H9 (cell line): ENCODE measurements around the gene SLC13A5. TPM values are rescaled to one million over a fixed set of nuclear protein-coding genes. Genes with fewer than 3 reads are reported as not detected.

ENCODE experiments used
- DNase-seq: peaks from one replicate; pipeline ENCODE4 v3.0.0-alpha.2; 2017
- H2AFZ ChIP-seq: one replicate; pipeline ENCODE4 v1.6.1; 2013; ENCODE audit warnings: mild to moderate bottlenecking, low read length, control low read depth, moderate library complexity
- H2AK5ac ChIP-seq: 2 replicates; pipeline ENCODE4 v1.6.1; 2013; ENCODE audit warnings: low read length, control low read depth, mixed read lengths; ENCODE audit not compliant: insufficient read length
- H2BK120ac ChIP-seq: one replicate; pipeline ENCODE4 v1.6.1; 2013; ENCODE audit warnings: low read depth, mild to moderate bottlenecking, low read length, control low read depth, inconsistent platforms; ENCODE audit not compliant: poor library complexity, severe bottlenecking
- H2BK12ac ChIP-seq: 2 replicates; pipeline ENCODE4 v1.6.1; 2013; ENCODE audit warnings: low read length, control low read depth, mixed read lengths, low read depth; ENCODE audit not compliant: insufficient read length
- H2BK15ac ChIP-seq: 2 replicates; pipeline ENCODE4 v1.6.1; 2013; ENCODE audit warnings: low read depth, low read length, control low read depth
- H2BK20ac ChIP-seq: one replicate; pipeline ENCODE4 v1.6.1; 2013; ENCODE audit warnings: low read depth, mild to moderate bottlenecking, low read length, control low read depth, inconsistent platforms; ENCODE audit not compliant: poor library complexity, severe bottlenecking
- H2BK5ac ChIP-seq: 2 replicates; pipeline ENCODE4 v1.6.1; 2013; ENCODE audit warnings: low read length, control low read depth, mixed read lengths; ENCODE audit not compliant: insufficient read length
- H3K14ac ChIP-seq: 2 replicates; pipeline ENCODE4 v1.6.1; 2013; ENCODE audit warnings: low read length, control low read depth; ENCODE audit not compliant: insufficient read depth
- H3K18ac ChIP-seq: 2 replicates; pipeline ENCODE4 v1.6.1; 2013; ENCODE audit warnings: low read depth, mild to moderate bottlenecking, mixed read lengths, low read length, control low read depth; ENCODE audit not compliant: insufficient read length
- H3K23ac ChIP-seq: 2 replicates; pipeline ENCODE4 v1.6.1; 2013; ENCODE audit warnings: low read length, control low read depth, mixed read lengths, low read depth; ENCODE audit not compliant: insufficient read length
- H3K23me2 ChIP-seq: 2 replicates; pipeline ENCODE4 v1.6.1; 2013; ENCODE audit warnings: low read depth, mild to moderate bottlenecking, mixed read lengths, low read length, control low read depth; ENCODE audit not compliant: insufficient read length, poor library complexity, severe bottlenecking
- H3K27ac ChIP-seq: 2 replicates; pipeline ENCODE4 v1.5.1; 2013; ENCODE audit warnings: low read length, control low read depth, mixed read lengths, low read depth; ENCODE audit not compliant: insufficient read length
- H3K27me3 ChIP-seq: 2 replicates; pipeline ENCODE4 v1.6.1; 2013; ENCODE audit warnings: low read length, control low read depth, inconsistent platforms; ENCODE audit not compliant: insufficient read depth
- H3K4ac ChIP-seq: 2 replicates; pipeline ENCODE4 v1.6.1; 2013; ENCODE audit warnings: low read depth, mild to moderate bottlenecking, control low read depth, inconsistent platforms, low read length, moderate library complexity
- H3K4me1 ChIP-seq: 2 replicates; pipeline ENCODE4 v1.6.1; 2013; ENCODE audit warnings: low read length, control low read depth, inconsistent platforms; ENCODE audit not compliant: insufficient read depth
- H3K4me2 ChIP-seq: 2 replicates; pipeline ENCODE4 v1.6.1; 2013; ENCODE audit warnings: low read length, control low read depth, mixed read lengths; ENCODE audit not compliant: insufficient read length, insufficient read depth
- H3K56ac ChIP-seq: 2 replicates; pipeline ENCODE4 v1.6.1; 2013; ENCODE audit warnings: low read depth, mild to moderate bottlenecking, mixed read lengths, low read length, control low read depth; ENCODE audit not compliant: insufficient read length
- H3K79me1 ChIP-seq: 2 replicates; pipeline ENCODE4 v1.6.1; 2013; ENCODE audit warnings: low read depth, mild to moderate bottlenecking, moderate library complexity, low read length, control low read depth, inconsistent platforms; ENCODE audit not compliant: insufficient read depth, poor library complexity, severe bottlenecking
- H3K79me2 ChIP-seq: 2 replicates; pipeline ENCODE4 v1.6.1; 2013; ENCODE audit warnings: low read length, control low read depth, inconsistent platforms; ENCODE audit not compliant: insufficient read depth
- H3K9ac ChIP-seq: 2 replicates; pipeline ENCODE4 v1.6.1; 2013; ENCODE audit warnings: low read length, control low read depth, mixed read lengths; ENCODE audit not compliant: insufficient read length; ENCODE audit errors: extremely low read depth
- H3K9me3 ChIP-seq: one replicate; pipeline ENCODE4 v1.6.1; 2013; ENCODE audit warnings: low read depth, low read length, inconsistent platforms; ENCODE audit not compliant: control insufficient read depth
- H3T11ph ChIP-seq: one replicate; pipeline ENCODE4 v1.6.1; 2013; ENCODE audit warnings: mild to moderate bottlenecking, low read length, control low read depth, inconsistent platforms
- H4K20me1 ChIP-seq: one replicate; pipeline ENCODE4 v1.6.1; 2013; ENCODE audit not compliant: control insufficient read depth, insufficient read length, insufficient read depth
- H4K5ac ChIP-seq: 2 replicates; pipeline ENCODE4 v1.6.1; 2013; ENCODE audit warnings: low read depth, mild to moderate bottlenecking, mixed read lengths, low read length, control low read depth; ENCODE audit not compliant: insufficient read length
- H4K8ac ChIP-seq: replicated peaks from 2 replicates; pipeline ENCODE4 v1.6.1; 2013; ENCODE audit warnings: low read length, control low read depth, mixed read lengths, low read depth; ENCODE audit not compliant: insufficient read length
- H4K91ac ChIP-seq: 2 replicates; pipeline ENCODE4 v1.6.1; 2013; ENCODE audit warnings: low read depth, mild to moderate bottlenecking, moderate library complexity, mixed read lengths, low read length, control low read depth; ENCODE audit not compliant: insufficient read length
- H3K27ac Mint-ChIP-seq, 3 experiments: 2 replicates in 2 of 3; 3 replicates in 1 of 3; pipeline ENCODE4 v1.8.0; 2020 to 2021; ENCODE audit warnings: mixed read lengths in 3 of 3, mild to moderate bottlenecking in 1 of 3, moderate library complexity in 1 of 3
- H3K27me3 Mint-ChIP-seq: 2 replicates; pipeline ENCODE4 v1.8.0; 2021; ENCODE audit warnings: low read depth, mild to moderate bottlenecking, moderate library complexity, mixed read lengths
- H3K36me3 Mint-ChIP-seq, 3 experiments: 2 replicates in 2 of 3; 3 replicates in 1 of 3; pipeline ENCODE4 v1.8.0; 2020 to 2021; ENCODE audit warnings: low read depth in 3 of 3, mixed read lengths in 3 of 3; ENCODE audit not compliant: insufficient read depth in 1 of 3
- H3K4me1 Mint-ChIP-seq, 2 experiments: 2 replicates each; pipeline ENCODE4 v1.8.0; 2020; ENCODE audit warnings: mixed read lengths in 2 of 2
- H3K4me3 Mint-ChIP-seq, 2 experiments: 2 replicates in 1 of 2; 3 replicates in 1 of 2; pipeline ENCODE4 v1.8.0; 2020 to 2021; ENCODE audit warnings: mild to moderate bottlenecking in 2 of 2, mixed read lengths in 2 of 2, moderate library complexity in 1 of 2
- H3K9me3 Mint-ChIP-seq, 2 experiments: 2 replicates in 1 of 2; 3 replicates in 1 of 2; pipeline ENCODE4 v1.8.0; 2020; ENCODE audit warnings: mild to moderate bottlenecking in 2 of 2, mixed read lengths in 2 of 2, moderate library complexity in 1 of 2
- WGBS: extraction: QIAGEN DNeasy Blood & Tissue Kit; methylation state at CpG from one replicate; pipeline ENCODE4 v1.1.7; 2013; ENCODE audit warnings: missing lambda C conversion rate, low lambda C conversion rate, mixed read lengths; ENCODE audit not compliant: insufficient read length; ENCODE audit errors: extremely low coverage; 5-methylcytosine and 5-hydroxymethylcytosine counted together
- total RNA-seq: library from RNA; stranded (reverse); gene quantifications from 2 replicates; pipeline ENCODE4 v1.2.1, GENCODE V29; 2021
- TF ChIP-seq, protein P1 (sequence below): fragments of 200-600 bp; sonication (generic); conservative IDR thresholded peaks from 3 replicates; pipeline ENCODE4 v1.8.0; 2021; ENCODE audit warnings: antibody characterized with exemption, mild to moderate bottlenecking

Gene SLC13A5
- total RNA-seq, 1 experiment from 2014 or later = 1.6 TPM

DNA sequence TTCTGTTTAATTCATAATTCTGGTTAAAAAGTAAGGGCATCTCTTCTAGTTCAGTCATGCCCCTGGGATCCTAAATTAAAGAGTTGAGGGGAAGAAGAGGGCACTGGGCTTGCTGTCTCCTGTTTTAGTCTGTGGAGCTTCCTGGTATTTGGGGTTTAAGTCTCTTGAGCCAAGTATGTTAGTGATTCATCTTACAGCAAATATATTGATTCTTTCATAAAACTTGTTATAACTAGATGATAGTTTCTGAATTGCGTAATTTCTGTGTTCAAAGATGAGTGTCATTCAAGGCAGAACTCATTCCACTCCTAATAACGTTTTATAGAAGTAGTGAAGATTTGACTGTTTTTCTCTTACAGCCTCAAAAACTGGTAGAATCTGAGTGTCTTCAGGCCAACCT is 70.6 kb downstream of the SLC13A5 start:
- Histone ChIP-seq H3K9ac (no peak overlapping the region), H3K27me3 (no peaks in the 10 kb centered on the region), H4K20me1 (no peaks in the 10 kb centered on the region), H3K9me3 (no peaks in the 10 kb centered on the region), H4K5ac (no peak overlapping the region), H3K4me1 (no peaks in the 10 kb centered on the region), H3K18ac (no peak overlapping the region), H2BK12ac (no peak overlapping the region), H2BK20ac (no peak overlapping the region), H2AFZ (no peak overlapping the region), H3K14ac (no peak overlapping the region), H2AK5ac (no peak overlapping the region), H4K8ac (no peak overlapping the region), H3K4me2 (no peak overlapping the region), H2BK5ac (no peak overlapping the region), H3K79me1 (peaks cover 3% of the 10 kb centered on the region), H3T11ph (no peak overlapping the region), H3K56ac (no peak overlapping the region), H3K23ac (no peak overlapping the region), H2BK120ac (no peak overlapping the region), H3K27ac (no peak overlapping the region), H3K79me2 (peaks cover 2% of the 10 kb centered on the region; the same call in 1 of the 2 replicates), H4K91ac (no peak overlapping the region), H3K4ac (no peak overlapping the region), H2BK15ac (no peak overlapping the region), H3K23me2 (peaks cover 18% of the 10 kb centered on the region)
- TF ChIP-seq, protein P1, sequence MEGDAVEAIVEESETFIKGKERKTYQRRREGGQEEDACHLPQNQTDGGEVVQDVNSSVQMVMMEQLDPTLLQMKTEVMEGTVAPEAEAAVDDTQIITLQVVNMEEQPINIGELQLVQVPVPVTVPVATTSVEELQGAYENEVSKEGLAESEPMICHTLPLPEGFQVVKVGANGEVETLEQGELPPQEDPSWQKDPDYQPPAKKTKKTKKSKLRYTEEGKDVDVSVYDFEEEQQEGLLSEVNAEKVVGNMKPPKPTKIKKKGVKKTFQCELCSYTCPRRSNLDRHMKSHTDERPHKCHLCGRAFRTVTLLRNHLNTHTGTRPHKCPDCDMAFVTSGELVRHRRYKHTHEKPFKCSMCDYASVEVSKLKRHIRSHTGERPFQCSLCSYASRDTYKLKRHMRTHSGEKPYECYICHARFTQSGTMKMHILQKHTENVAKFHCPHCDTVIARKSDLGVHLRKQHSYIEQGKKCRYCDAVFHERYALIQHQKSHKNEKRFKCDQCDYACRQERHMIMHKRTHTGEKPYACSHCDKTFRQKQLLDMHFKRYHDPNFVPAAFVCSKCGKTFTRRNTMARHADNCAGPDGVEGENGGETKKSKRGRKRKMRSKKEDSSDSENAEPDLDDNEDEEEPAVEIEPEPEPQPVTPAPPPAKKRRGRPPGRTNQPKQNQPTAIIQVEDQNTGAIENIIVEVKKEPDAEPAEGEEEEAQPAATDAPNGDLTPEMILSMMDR = no peak
- DNase-seq = no peak
- Mint-ChIP-seq H3K4me3 (peak overlapping the region; percentile 60 to 94; a peak in 3 of 5 replicates), H3K27ac (no peak overlapping the region), H3K9me3 (no peaks in the 10 kb centered on the region), H3K27me3 (no peaks in the 10 kb centered on the region; the same call in 1 of the 2 replicates), H3K4me1 (peaks cover 15 to 16% of the 10 kb centered on the region in 2 experiments), H3K36me3 (peaks cover 3 to 40% (median 33%) of the 10 kb centered on the region in 3 experiments; a peak in 6 of 7 replicates)
- WGBS = no CpG with 5 or more reads among the region's 2 CpGs
